Skeletal muscle tissue (tissue), 4 donors: ENCODE results near the gene ZBED4. TPM values are rescaled to one million over a fixed set of nuclear protein-coding genes. Genes with fewer than 3 reads are reported as not detected.

ENCODE experiments used
- H3K27ac ChIP-seq: one replicate; pipeline ENCODE4 v1.7.0; 2013; ENCODE audit warnings: mild to moderate bottlenecking, low read depth, low read length, inconsistent platforms
- H3K27me3 ChIP-seq, 3 donors: one replicate each; pipeline ENCODE4 v1.7.0; 2013; ENCODE audit warnings: low read length in 3 of 3; ENCODE audit not compliant: control insufficient read depth in 3 of 3, insufficient read depth in 3 of 3
- H3K36me3 ChIP-seq, 3 donors: one replicate each; pipeline ENCODE4 v1.7.0; 2013; ENCODE audit warnings: low read length in 3 of 3; ENCODE audit not compliant: control insufficient read depth in 3 of 3, insufficient read depth in 3 of 3
- H3K4me1 ChIP-seq, 3 donors: one replicate each; pipeline ENCODE4 v1.7.0; 2013; ENCODE audit warnings: low read length in 3 of 3, mild to moderate bottlenecking in 3 of 3; ENCODE audit not compliant: control insufficient read depth in 3 of 3, insufficient read depth in 3 of 3
- H3K4me3 ChIP-seq, 3 donors: one replicate each; pipeline ENCODE4 v1.7.0; 2013; ENCODE audit warnings: low read length in 3 of 3
- H3K9ac ChIP-seq, 3 donors: one replicate each; pipeline ENCODE4 v1.7.0; 2013; ENCODE audit warnings: low read length in 3 of 3, mild to moderate bottlenecking in 3 of 3, moderate library complexity in 2 of 3, low read depth in 1 of 3
- H3K9me3 ChIP-seq, 3 donors: one replicate each; pipeline ENCODE4 v1.7.0; 2013; ENCODE audit warnings: low read length in 3 of 3; ENCODE audit not compliant: control insufficient read depth in 3 of 3
- total RNA-seq: library from RNA; depleted of rRNA; stranded (reverse); fragments of >200 nt; gene quantifications from one replicate; pipeline ENCODE4 v1.2.3, GENCODE V29; 2014
- donor health status: Osteomylitis.

The ZBED4 gene
- total RNA-seq, 1 donor from 2014 or later = 8.4 TPM

- H3K36me3 ChIP-seq = peaks cover 13 to 22% (median 22%) of the 10 kb centered on the region in 3 donors
- peak overlapping the region; percentile 54 to 77 (median 75) for H3K4me3 ChIP-seq
- no peaks in the 10 kb centered on the region for H3K27me3 ChIP-seq
- no peak overlapping the region for H3K27ac ChIP-seq
- peaks cover 10 to 18% (median 11%) of the 10 kb centered on the region in 3 donors for H3K4me1 ChIP-seq
- no peaks in the 10 kb centered on the region for H3K9me3 ChIP-seq
- H3K9ac ChIP-seq = peak overlapping the region; percentile 67 to 86 (median 70)
Observed at GRCh38 chr22:49918911-49919881, 65.6 kb downstream of the ZBED4 start.

DNA sequence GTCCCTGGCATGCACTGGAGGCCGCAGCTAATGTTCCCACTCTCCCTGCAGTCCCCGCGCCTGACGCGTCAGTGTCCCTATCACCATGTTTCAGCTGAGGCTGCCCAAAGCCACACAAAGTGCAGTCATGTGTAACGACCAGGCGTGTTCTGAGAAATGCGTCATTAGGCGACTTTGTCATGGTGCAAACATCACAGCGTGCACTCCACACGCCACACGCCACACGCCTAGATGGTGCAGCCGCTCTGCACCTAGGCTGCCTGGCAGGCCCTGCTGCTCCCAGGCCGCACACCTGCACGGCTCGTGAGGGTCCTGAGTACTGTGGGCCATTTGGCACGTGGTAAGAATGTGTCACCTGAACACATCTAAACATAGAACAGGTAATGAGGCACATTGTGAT, 67.2 kb downstream of the ZBED4 start:
- Histone ChIP-seq H3K4me3 (no peak overlapping the region), H3K9ac (no peak overlapping the region), H3K27ac (no peak overlapping the region), H3K9me3 (no peaks in the 10 kb centered on the region), H3K4me1 (peaks cover 10 to 18% (median 11%) of the 10 kb centered on the region in 3 donors), H3K27me3 (no peaks in the 10 kb centered on the region), H3K36me3 (peaks cover 13 to 30% (median 27%) of the 10 kb centered on the region in 3 donors)

DNA sequence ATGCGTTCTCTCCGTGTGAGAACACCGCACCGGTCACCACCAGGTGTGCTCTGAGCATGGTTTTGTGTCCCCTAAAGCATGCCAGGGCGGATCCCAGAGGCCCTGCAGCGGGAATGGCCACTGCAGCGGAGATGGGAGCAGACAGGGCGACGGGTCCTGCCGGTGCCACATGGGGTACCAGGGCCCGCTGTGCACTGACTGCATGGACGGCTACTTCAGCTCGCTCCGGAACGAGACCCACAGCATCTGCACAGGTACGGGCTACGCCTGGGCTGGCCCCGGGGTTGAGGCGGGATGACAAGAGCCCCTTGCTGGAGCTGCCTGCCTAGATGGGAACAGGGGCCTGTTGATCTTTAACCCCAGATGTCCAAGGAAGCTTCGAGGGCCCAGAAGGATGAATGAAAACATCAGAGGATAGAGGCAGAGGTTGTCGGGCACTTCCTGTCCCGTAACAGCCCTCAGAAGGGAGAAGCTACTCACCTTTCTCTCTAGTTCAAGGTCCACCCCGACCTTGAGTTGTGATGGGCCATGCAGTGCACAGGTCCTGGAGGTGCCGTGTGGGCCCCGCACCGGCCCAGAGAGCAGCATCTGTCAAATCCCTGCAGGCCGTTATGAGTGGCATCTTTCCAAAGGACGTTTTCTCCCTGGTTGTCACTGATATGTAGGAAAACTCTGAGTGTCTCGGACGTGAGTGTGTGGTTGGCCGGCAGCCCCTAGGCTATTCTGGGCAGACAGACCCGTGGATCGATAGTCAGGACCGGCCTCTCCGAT, 68.0 kb downstream of the ZBED4 start:
- Histone ChIP-seq H3K27ac (no peak overlapping the region), H3K27me3 (no peaks in the 10 kb centered on the region), H3K9ac (no peak overlapping the region), H3K36me3 (peaks cover 16 to 32% (median 28%) of the 10 kb centered on the region in 3 donors), H3K4me1 (peaks cover 10 to 18% (median 11%) of the 10 kb centered on the region in 3 donors), H3K4me3 (no peak overlapping the region), H3K9me3 (no peaks in the 10 kb centered on the region)

GRCh38 chr22:49922484-49922883, 68.8 kb downstream of the ZBED4 start:
- peaks cover 16 to 32% (median 26%) of the 10 kb centered on the region in 3 donors for H3K36me3 ChIP-seq
- H3K9ac ChIP-seq = no peak overlapping the region
- peaks cover 8 to 10% (median 10%) of the 10 kb centered on the region in 3 donors for H3K4me1 ChIP-seq
- H3K27ac ChIP-seq = no peak overlapping the region
- no peak overlapping the region for H3K4me3 ChIP-seq
- no peaks in the 10 kb centered on the region for H3K9me3 ChIP-seq
- no peaks in the 10 kb centered on the region for H3K27me3 ChIP-seq

- Histone ChIP-seq H3K27me3 (no peaks in the 10 kb centered on the region), H3K4me3 (no peak overlapping the region), H3K36me3 (peaks cover 16 to 32% (median 26%) of the 10 kb centered on the region in 3 donors), H3K4me1 (peaks cover 8 to 10% (median 9%) of the 10 kb centered on the region in 3 donors), H3K9ac (no peak overlapping the region), H3K27ac (no peak overlapping the region), H3K9me3 (no peaks in the 10 kb centered on the region)
Observed at GRCh38 chr22:49922926-49923325, 69.3 kb downstream of the ZBED4 start.

DNA sequence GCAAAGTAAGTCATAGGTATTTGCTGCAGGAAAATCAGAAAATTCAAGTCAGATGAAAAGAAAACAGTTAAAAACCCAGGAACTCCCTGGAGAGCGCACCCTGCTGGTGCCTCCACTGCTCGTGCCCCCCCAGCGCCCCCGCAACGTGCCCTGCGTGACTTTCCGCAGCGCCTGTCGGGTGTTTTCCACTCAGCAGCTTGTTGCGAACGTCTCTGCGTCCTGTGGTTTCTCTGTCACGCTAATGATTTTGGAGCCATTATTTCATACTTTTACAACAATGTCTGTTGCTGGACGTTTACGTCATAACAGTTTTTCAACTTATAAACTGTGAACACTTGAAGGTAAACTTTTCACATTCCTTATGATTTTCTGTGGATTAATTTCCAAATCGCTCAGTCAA, 69.8 kb downstream of the ZBED4 start:
- Histone ChIP-seq H3K36me3 (peaks cover 16 to 32% (median 26%) of the 10 kb centered on the region in 3 donors), H3K27me3 (no peaks in the 10 kb centered on the region), H3K9me3 (no peaks in the 10 kb centered on the region), H3K4me1 (peaks cover 8 to 10% (median 9%) of the 10 kb centered on the region in 3 donors), H3K9ac (no peak overlapping the region), H3K4me3 (no peak overlapping the region), H3K27ac (no peak overlapping the region)

DNA sequence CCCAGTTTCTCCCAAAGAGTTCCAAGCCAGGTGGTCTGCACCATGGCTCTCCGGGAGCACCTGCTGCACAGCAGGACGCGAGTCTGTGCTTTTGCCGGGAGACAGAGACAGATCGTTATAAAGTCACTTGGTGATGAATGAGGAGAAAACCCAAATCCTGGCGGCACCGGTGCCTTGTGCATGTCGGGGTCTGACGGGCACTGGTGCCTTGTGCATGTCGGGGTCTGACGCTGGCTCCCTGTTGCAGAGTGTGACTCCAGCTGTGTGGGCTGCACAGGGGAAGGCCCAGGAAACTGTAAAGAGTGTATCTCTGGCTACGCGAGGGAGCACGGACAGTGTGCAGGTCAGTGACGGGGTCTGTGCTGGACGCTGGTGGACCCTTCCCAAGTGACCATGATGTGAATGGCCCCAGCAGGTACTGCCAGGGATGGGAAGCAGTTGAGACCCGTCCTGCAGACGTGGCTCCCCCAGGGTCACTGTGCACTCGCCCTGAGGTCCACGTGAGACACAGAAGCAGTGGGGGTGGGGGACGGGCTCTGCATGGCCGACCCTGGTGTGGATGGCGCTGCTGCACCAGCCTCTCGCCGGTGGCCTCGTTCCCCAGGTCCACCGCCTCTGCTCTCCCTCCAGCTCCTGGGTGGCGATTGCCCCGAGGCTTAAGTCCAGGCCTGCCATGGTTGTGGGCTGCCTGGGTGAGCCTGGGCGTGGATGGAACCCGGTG, 70.6 kb downstream of the ZBED4 start:
- Histone ChIP-seq H3K36me3 (peaks cover 16 to 32% (median 26%) of the 10 kb centered on the region in 3 donors), H3K27me3 (peaks cover 0 to 4% (median 0%) of the 10 kb centered on the region in 3 donors), H3K9ac (no peak overlapping the region), H3K4me3 (no peak overlapping the region), H3K27ac (no peak overlapping the region), H3K4me1 (peaks cover 3 to 5% (median 4%) of the 10 kb centered on the region in 3 donors), H3K9me3 (no peaks in the 10 kb centered on the region)

GRCh38 chr22:49925525-49926128, 72.0 kb downstream of the ZBED4 start:
- H3K27me3 ChIP-seq = peaks cover 0 to 4% (median 0%) of the 10 kb centered on the region in 3 donors
- H3K4me3 ChIP-seq = no peak overlapping the region
- H3K9me3 ChIP-seq = no peaks in the 10 kb centered on the region
- no peak overlapping the region for H3K27ac ChIP-seq
- peaks cover 9 to 11% (median 11%) of the 10 kb centered on the region in 3 donors for H3K4me1 ChIP-seq
- peaks cover 9 to 25% (median 22%) of the 10 kb centered on the region in 3 donors for H3K36me3 ChIP-seq
- H3K9ac ChIP-seq = no peak overlapping the region

- H3K9ac ChIP-seq = no peak overlapping the region
- H3K4me3 ChIP-seq = no peak overlapping the region
- peaks cover 3 to 16% (median 11%) of the 10 kb centered on the region in 3 donors for H3K36me3 ChIP-seq
- H3K9me3 ChIP-seq = no peaks in the 10 kb centered on the region
- H3K27me3 ChIP-seq = peaks cover 0 to 4% (median 0%) of the 10 kb centered on the region in 3 donors
- H3K4me1 ChIP-seq = peaks cover 11 to 24% (median 23%) of the 10 kb centered on the region in 3 donors
- no peak overlapping the region for H3K27ac ChIP-seq
Observed at GRCh38 chr22:49926916-49927315, 73.3 kb downstream of the ZBED4 start.
